ENCODE results near the gene STPG2.

- TF ChIP-seq CTCF (IDR thresholded peaks at IDR 0.05; ENCODE audit: low read length) (no peak), EZH2 (IDR thresholded peaks at IDR 0.05; ENCODE audit: borderline replicate concordance, low read length) (no peak)
Observed at GRCh38 chr4:97851115-97851514, 292.2 kb downstream of the STPG2 start.
